HUES6 (cell line): ENCODE measurements around the gene DNAH11.
A peak's percentile ranks its signal among the peaks of the same experiment; 100 is the strongest.
"Not testable (repeated sequence)": the region's sequence is repeated elsewhere in the genome, so short reads cannot be mapped to it uniquely, and the experiment has no call there.

ENCODE experiments used
- H3K27ac ChIP-seq: 2 replicates; pipeline ENCODE4 v1.7.0; 2013; ENCODE audit warnings: low read depth, mild to moderate bottlenecking, low read length, inconsistent platforms
- H3K27me3 ChIP-seq: 2 replicates; pipeline ENCODE4 v1.6.1; 2013; ENCODE audit warnings: low read length; ENCODE audit not compliant: control insufficient read depth, insufficient read depth
- H3K36me3 ChIP-seq: 2 replicates; pipeline ENCODE4 v1.6.1; 2013; ENCODE audit warnings: low read length; ENCODE audit not compliant: control insufficient read depth, insufficient read depth
- H3K4me1 ChIP-seq: 2 replicates; pipeline ENCODE4 v1.6.1; 2013; ENCODE audit warnings: low read length; ENCODE audit not compliant: control insufficient read depth, insufficient read depth
- H3K4me3 ChIP-seq: 2 replicates; pipeline ENCODE4 v1.5.1; 2013; ENCODE audit warnings: low read depth, low read length
- H3K9ac ChIP-seq: one replicate; pipeline ENCODE4 v1.6.1; 2013; ENCODE audit warnings: mild to moderate bottlenecking, low read length
- H3K9me3 ChIP-seq: 2 replicates; pipeline ENCODE4 v1.6.1; 2013; ENCODE audit warnings: low read depth, low read length; ENCODE audit not compliant: control insufficient read depth, insufficient read depth

DNAH11 gene

GRCh38 chr7:21526007-21526406 lies 16.8 kb upstream of the DNAH11 start:
- H3K4me1 ChIP-seq: no peaks in the 10 kb centered on the region
- no peak overlapping the region for H3K9ac ChIP-seq
- no peak overlapping the region for H3K27ac ChIP-seq
- H3K27me3 ChIP-seq: no peaks in the 10 kb centered on the region
- H3K9me3 ChIP-seq: peaks cover 22% of the 10 kb centered on the region
- H3K36me3 ChIP-seq: no peaks in the 10 kb centered on the region
- H3K4me3 ChIP-seq: no peak overlapping the region

- no peaks in the 10 kb centered on the region for H3K27me3 ChIP-seq
- peaks cover 22% of the 10 kb centered on the region for H3K9me3 ChIP-seq
- H3K4me1 ChIP-seq: no peaks in the 10 kb centered on the region
- no peak overlapping the region for H3K9ac ChIP-seq
- H3K27ac ChIP-seq: no peak overlapping the region
- no peak overlapping the region for H3K4me3 ChIP-seq
- no peaks in the 10 kb centered on the region for H3K36me3 ChIP-seq
These were observed 16.4 kb upstream of the DNAH11 start for GRCh38 chr7:21526448-21526847.

- H3K27me3 ChIP-seq, H3K27ac ChIP-seq, H3K9ac ChIP-seq, H3K4me1 ChIP-seq, H3K36me3 ChIP-seq, H3K4me3 ChIP-seq: not testable (repeated sequence)
- peaks cover 15% of the 10 kb centered on the region for H3K9me3 ChIP-seq
These were observed 10.4 kb upstream of the DNAH11 start for GRCh38 chr7:21532485-21532884.

- not testable (repeated sequence) for H3K4me3 ChIP-seq, H3K27me3 ChIP-seq, H3K36me3 ChIP-seq, H3K9ac ChIP-seq, H3K27ac ChIP-seq, H3K4me1 ChIP-seq
- peaks cover 13% of the 10 kb centered on the region for H3K9me3 ChIP-seq
These were observed 9.2 kb upstream of the DNAH11 start for GRCh38 chr7:21533646-21534045.

GRCh38 chr7:21536445-21537118 lies 6.3 kb upstream of the DNAH11 start:
- peaks cover 10% of the 10 kb centered on the region; the same call in 1 of the 2 replicates for H3K9me3 ChIP-seq
- not testable (repeated sequence) for H3K4me3 ChIP-seq, H3K36me3 ChIP-seq, H3K27me3 ChIP-seq, H3K27ac ChIP-seq, H3K9ac ChIP-seq
- peaks cover 16% of the 10 kb centered on the region for H3K4me1 ChIP-seq

GRCh38 chr7:21538936-21539495 lies 3.8 kb upstream of the DNAH11 start:
- Histone ChIP-seq H3K9ac (no peak overlapping the region), H3K4me3 (no peak overlapping the region), H3K4me1 (peaks cover 22% of the 10 kb centered on the region), H3K27ac (no peak overlapping the region), H3K27me3 (peaks cover 24% of the 10 kb centered on the region), H3K9me3 (0 out of 2 replicates have a peak, but pooled peaks cover 4% of the 10 kb centered on the region), H3K36me3 (no peaks in the 10 kb centered on the region)

- Histone ChIP-seq H3K27ac (no peak overlapping the region), H3K36me3 (no peaks in the 10 kb centered on the region), H3K4me3 (peak overlapping the region; percentile 70), H3K27me3 (peaks cover 35% of the 10 kb centered on the region), H3K9me3 (no peaks in the 10 kb centered on the region), H3K9ac (peak overlapping the region; percentile 57), H3K4me1 (peaks cover 39% of the 10 kb centered on the region)
These were observed 876 bp downstream of the DNAH11 start for GRCh38 chr7:21543528-21544302.

GRCh38 chr7:21544303-21544656 lies 1.4 kb downstream of the DNAH11 start:
- Histone ChIP-seq H3K4me3 (peak overlapping the region; percentile 70), H3K36me3 (no peaks in the 10 kb centered on the region), H3K9ac (no peak overlapping the region), H3K27me3 (peaks cover 35% of the 10 kb centered on the region), H3K4me1 (peaks cover 39% of the 10 kb centered on the region), H3K9me3 (no peaks in the 10 kb centered on the region), H3K27ac (no peak overlapping the region)

GRCh38 chr7:21544715-21545114 lies 1.9 kb downstream of the DNAH11 start:
- Histone ChIP-seq H3K36me3 (no peaks in the 10 kb centered on the region), H3K27ac (no peak overlapping the region), H3K27me3 (peaks cover 35% of the 10 kb centered on the region), H3K9me3 (no peaks in the 10 kb centered on the region), H3K4me3 (peak overlapping the region; percentile 70), H3K9ac (no peak overlapping the region), H3K4me1 (peaks cover 35% of the 10 kb centered on the region)

GRCh38 chr7:21547501-21547900 lies 4.7 kb downstream of the DNAH11 start:
- no peak overlapping the region for H3K9ac ChIP-seq
- H3K9me3 ChIP-seq: no peaks in the 10 kb centered on the region
- H3K4me3 ChIP-seq: no peak overlapping the region
- H3K27me3 ChIP-seq: peaks cover 26% of the 10 kb centered on the region
- H3K36me3 ChIP-seq: no peaks in the 10 kb centered on the region
- H3K4me1 ChIP-seq: peaks cover 30% of the 10 kb centered on the region
- no peak overlapping the region for H3K27ac ChIP-seq

- Histone ChIP-seq H3K9me3 (no peaks in the 10 kb centered on the region), H3K9ac (no peak overlapping the region), H3K36me3 (no peaks in the 10 kb centered on the region), H3K4me1 (peaks cover 29% of the 10 kb centered on the region), H3K27me3 (peaks cover 16% of the 10 kb centered on the region), H3K4me3 (no peak overlapping the region), H3K27ac (no peak overlapping the region)
These were observed 5.7 kb downstream of the DNAH11 start for GRCh38 chr7:21548491-21548890.
